ENCODE measurements around the gene FLYWCH1. TPM values are rescaled to one million over a fixed set of nuclear protein-coding genes. Genes with fewer than 3 reads are reported as not detected.

FLYWCH1 gene
- total RNA-seq, 2 donors from 2014 or later, result 31.5 to 37.8 TPM

GRCh38 chr16:2871926-2872325 lies 39.8 kb upstream of the FLYWCH1 start:
- Histone ChIP-seq H3K27ac (no peak overlapping the region), H3K27me3 (no peaks in the 10 kb centered on the region), H3K4me1 (peaks cover 0 to 13% of the 10 kb centered on the region in 2 donors), H3K4me3 (no peak overlapping the region), H3K9me3 (no peaks in the 10 kb centered on the region), H3K36me3 (no peaks in the 10 kb centered on the region)
- TF ChIP-seq CTCF (IDR thresholded peaks at IDR 0.05), result no peak
- no peak for DNase-seq (ENCODE audit: low spot score)

GRCh38 chr16:2874032-2874911 lies 37.5 kb upstream of the FLYWCH1 start:
- Histone ChIP-seq H3K9me3 (no peaks in the 10 kb centered on the region), H3K27me3 (no peaks in the 10 kb centered on the region)

GRCh38 chr16:2874912-2875362 lies 36.8 kb upstream of the FLYWCH1 start:
- no peak overlapping the region for H3K4me3 ChIP-seq
- H3K36me3 ChIP-seq, result no peaks in the 10 kb centered on the region
- H3K9me3 ChIP-seq, result no peaks in the 10 kb centered on the region
- DNase-seq (ENCODE audit: low spot score), result peak; percentile 77
- H3K27me3 ChIP-seq, result no peaks in the 10 kb centered on the region
- H3K27ac ChIP-seq, result no peak overlapping the region
- peak; percentile 85 to 90 for TF ChIP-seq CTCF (IDR thresholded peaks at IDR 0.05)
- H3K4me1 ChIP-seq, result peaks cover 0 to 5% of the 10 kb centered on the region in 2 donors

More at GRCh38 chr16:2874032-2874911, 37.5 kb upstream of the FLYWCH1 start:
- H3K27ac ChIP-seq, result no peak overlapping the region
- H3K36me3 ChIP-seq, result no peaks in the 10 kb centered on the region
- no peak for DNase-seq (ENCODE audit: low spot score)
- no peak for TF ChIP-seq CTCF (IDR thresholded peaks at IDR 0.05)
- peaks cover 0 to 5% of the 10 kb centered on the region in 2 donors for H3K4me1 ChIP-seq
- no peak overlapping the region for H3K4me3 ChIP-seq

GRCh38 chr16:2879854-2880508 lies 31.8 kb upstream of the FLYWCH1 start:
- no peak overlapping the region for H3K4me3 ChIP-seq
- H3K4me1 ChIP-seq, result peaks cover 0 to 8% of the 10 kb centered on the region in 2 donors
- no peak for DNase-seq (ENCODE audit: low spot score)
- H3K27ac ChIP-seq, result no peak overlapping the region
- H3K9me3 ChIP-seq, result no peaks in the 10 kb centered on the region
- no peaks in the 10 kb centered on the region for H3K27me3 ChIP-seq
- TF ChIP-seq CTCF (IDR thresholded peaks at IDR 0.05), result no peak
- H3K36me3 ChIP-seq, result no peaks in the 10 kb centered on the region

- no peak for DNase-seq (ENCODE audit: low spot score)
- Histone ChIP-seq H3K4me1 (peaks cover 0 to 8% of the 10 kb centered on the region in 2 donors), H3K27me3 (no peaks in the 10 kb centered on the region), H3K9me3 (no peaks in the 10 kb centered on the region), H3K36me3 (no peaks in the 10 kb centered on the region), H3K4me3 (peak overlapping the region; percentile 73 to 95), H3K27ac (peak overlapping the region; percentile 94 to 98)
- TF ChIP-seq CTCF (IDR thresholded peaks at IDR 0.05), result no peak
Measured at GRCh38 chr16:2881783-2882649, 29.7 kb upstream of the FLYWCH1 start.

All from right atrium auricular region (tissue), 2 donors.